Upper lobe of right lung (tissue), 1 donor: ENCODE data around the gene MICALL2. TPM values are rescaled to one million over a fixed set of nuclear protein-coding genes. Genes with fewer than 3 reads are reported as not detected.

Experiments used
- ATAC-seq: fragments of 200-7000 bp; cut with Tn5 transposase; one replicate; pipeline ENCODE4 v1.9.1; 2020; ENCODE audit warnings: mild to moderate bottlenecking, moderate library complexity
- DNase-seq: peaks from one replicate; pipeline ENCODE4 v3.0.0-alpha.2; 2020
- H3K27ac ChIP-seq: fragments of 200-600 bp; one replicate; pipeline ENCODE4 v1.8.0; 2022
- H3K27me3 ChIP-seq: fragments of 200-600 bp; one replicate; pipeline ENCODE4 v1.8.0; 2022; ENCODE audit warnings: mild to moderate bottlenecking
- H3K36me3 ChIP-seq: fragments of 200-600 bp; one replicate; pipeline ENCODE4 v1.8.0; 2022
- H3K4me1 ChIP-seq: fragments of 200-600 bp; one replicate; pipeline ENCODE4 v1.8.0; 2022
- H3K4me3 ChIP-seq: fragments of 200-600 bp; one replicate; pipeline ENCODE4 v1.8.0; 2022; ENCODE audit warnings: mild to moderate bottlenecking
- H3K9me3 ChIP-seq: fragments of 200-600 bp; one replicate; pipeline ENCODE4 v1.8.0; 2022
- CTCF ChIP-seq: fragments of 200-600 bp; IDR thresholded peaks from one replicate; pipeline ENCODE4 v1.8.0; 2022; ENCODE audit warnings: antibody characterized with exemption
- intact Hi-C: fragments of 100-400 bp; cut with DNase I; formaldehyde crosslinking; loops from one replicate; pipeline ENCODE4 v1.11.0; 2022
- total RNA-seq: library from RNA; stranded (reverse); fragmentation: NEBNext Ultra II Directional; extraction: Animal tissue kit (Norgen Biotek cat#: 25700); gene quantifications from one replicate; pipeline ENCODE4 v1.2.1, GENCODE V29; 2021
- donor health status: DM: no; HTN: yes; CAD: no; lungs with severe emphysema.

Gene MICALL2
- total RNA-seq, 1 donor from 2014 or later: 37.6 TPM

GRCh38 chr7:1503390-1503789 is 44.1 kb upstream of the MICALL2 start:
- Histone ChIP-seq H3K27ac (no peak overlapping the region), H3K9me3 (no peaks in the 10 kb centered on the region), H3K27me3 (no peaks in the 10 kb centered on the region), H3K4me3 (peak overlapping the region; percentile 97), H3K4me1 (peaks cover 15% of the 10 kb centered on the region), H3K36me3 (peaks cover 40% of the 10 kb centered on the region)
- ATAC-seq: no peak
- intact Hi-C loops: no loop called here
- no peak for DNase-seq
- TF ChIP-seq CTCF: no peak

GRCh38 chr7:1502845-1503244 is 43.6 kb upstream of the MICALL2 start:
- H3K27me3 ChIP-seq: no peaks in the 10 kb centered on the region
- DNase-seq (no peak), ATAC-seq (no peak)
- intact Hi-C loops: no loop called here
- H3K9me3 ChIP-seq: no peaks in the 10 kb centered on the region
- no peak overlapping the region for H3K27ac ChIP-seq
- peak overlapping the region; percentile 97 for H3K4me3 ChIP-seq
- H3K4me1 ChIP-seq: peaks cover 15% of the 10 kb centered on the region
- TF ChIP-seq CTCF: no peak
- peaks cover 45% of the 10 kb centered on the region for H3K36me3 ChIP-seq

GRCh38 chr7:1501487-1502270 is 42.4 kb upstream of the MICALL2 start:
- intact Hi-C loops: no loop called here
- no peaks in the 10 kb centered on the region for H3K9me3 ChIP-seq
- DNase-seq (no peak), ATAC-seq (no peak)
- H3K4me1 ChIP-seq: peaks cover 12% of the 10 kb centered on the region
- TF ChIP-seq CTCF: no peak
- no peak overlapping the region for H3K27ac ChIP-seq
- peaks cover 57% of the 10 kb centered on the region for H3K36me3 ChIP-seq
- no peaks in the 10 kb centered on the region for H3K27me3 ChIP-seq
- H3K4me3 ChIP-seq: no peak overlapping the region

- peaks cover 11% of the 10 kb centered on the region for H3K4me1 ChIP-seq
- ATAC-seq (no peak), DNase-seq (no peak)
- intact Hi-C loops: no loop called here
- H3K4me3 ChIP-seq: no peak overlapping the region
- no peaks in the 10 kb centered on the region for H3K9me3 ChIP-seq
- peaks cover 68% of the 10 kb centered on the region for H3K36me3 ChIP-seq
- no peak for TF ChIP-seq CTCF
- no peak overlapping the region for H3K27ac ChIP-seq
- no peaks in the 10 kb centered on the region for H3K27me3 ChIP-seq
These were observed 41.0 kb upstream of the MICALL2 start for GRCh38 chr7:1500064-1500807.

GRCh38 chr7:1499367-1500029 is 40.2 kb upstream of the MICALL2 start:
- H3K4me3 ChIP-seq: no peak overlapping the region
- H3K9me3 ChIP-seq: no peaks in the 10 kb centered on the region
- TF ChIP-seq CTCF: no peak
- intact Hi-C loops: no loop called here
- H3K36me3 ChIP-seq: peaks cover 76% of the 10 kb centered on the region
- ATAC-seq (no peak), DNase-seq (no peak)
- H3K4me1 ChIP-seq: peaks cover 11% of the 10 kb centered on the region
- no peak overlapping the region for H3K27ac ChIP-seq
- no peaks in the 10 kb centered on the region for H3K27me3 ChIP-seq
